HG02798 (cell line): ENCODE results near the gene DLG5.

Experiments
- ATAC-seq: cut with Tn5 transposase; IDR thresholded peaks from one replicate; pipeline ENCODE4 v1.9.1; 2021; ENCODE audit warnings: mild to moderate bottlenecking; ENCODE audit not compliant: unreplicated experiment, poor library complexity

DLG5 gene

GRCh38 chr10:77872151-77872946 is 54.2 kb downstream of the DLG5 start:
- no peak for ATAC-seq

GRCh38 chr10:77869626-77870420 is 56.7 kb downstream of the DLG5 start:
- ATAC-seq, result no peak

GRCh38 chr10:77868523-77868922 is 58.0 kb downstream of the DLG5 start:
- ATAC-seq, result no peak

GRCh38 chr10:77867124-77867719 is 59.3 kb downstream of the DLG5 start:
- ATAC-seq, result no peak

GRCh38 chr10:77866598-77866997 is 60.0 kb downstream of the DLG5 start:
- ATAC-seq, result no peak

- ATAC-seq, result no peak
These were observed 60.8 kb downstream of the DLG5 start for GRCh38 chr10:77865580-77866324.

- no peak for ATAC-seq
These were observed 62.3 kb downstream of the DLG5 start for GRCh38 chr10:77864151-77864851.

GRCh38 chr10:77863446-77863845 is 63.1 kb downstream of the DLG5 start:
- ATAC-seq, result no peak

GRCh38 chr10:77862595-77862994 is 64.0 kb downstream of the DLG5 start:
- no peak for ATAC-seq

GRCh38 chr10:77861366-77861765 is 65.2 kb downstream of the DLG5 start:
- ATAC-seq, result no peak

- no peak for ATAC-seq
These were observed 66.7 kb downstream of the DLG5 start for GRCh38 chr10:77859865-77860282.

- no peak for ATAC-seq
These were observed 67.2 kb downstream of the DLG5 start for GRCh38 chr10:77859200-77859864.

GRCh38 chr10:77857272-77857671 is 69.3 kb downstream of the DLG5 start:
- no peak for ATAC-seq

- ATAC-seq, result no peak
These were observed 70.0 kb downstream of the DLG5 start for GRCh38 chr10:77856566-77856965.

- ATAC-seq, result no peak
These were observed 71.0 kb downstream of the DLG5 start for GRCh38 chr10:77855404-77856155.

- ATAC-seq, result no peak
These were observed 72.4 kb downstream of the DLG5 start for GRCh38 chr10:77854115-77854514.

GRCh38 chr10:77853256-77853655 is 73.3 kb downstream of the DLG5 start:
- ATAC-seq, result no peak

GRCh38 chr10:77850620-77851231 is 75.8 kb downstream of the DLG5 start:
- ATAC-seq, result no peak
